H9 (cell line): ENCODE results near the gene MAGI3. TPM values are rescaled to one million over a fixed set of nuclear protein-coding genes. Genes with fewer than 3 reads are reported as not detected.

Experiments used
- DNase-seq: peaks from one replicate; pipeline ENCODE4 v3.0.0-alpha.2; 2017
- H2AFZ ChIP-seq: one replicate; pipeline ENCODE4 v1.6.1; 2013; ENCODE audit warnings: mild to moderate bottlenecking, low read length, control low read depth, moderate library complexity
- H2AK5ac ChIP-seq: 2 replicates; pipeline ENCODE4 v1.6.1; 2013; ENCODE audit warnings: low read length, control low read depth, mixed read lengths; ENCODE audit not compliant: insufficient read length
- H2BK120ac ChIP-seq: one replicate; pipeline ENCODE4 v1.6.1; 2013; ENCODE audit warnings: low read depth, mild to moderate bottlenecking, low read length, control low read depth, inconsistent platforms; ENCODE audit not compliant: poor library complexity, severe bottlenecking
- H2BK12ac ChIP-seq: 2 replicates; pipeline ENCODE4 v1.6.1; 2013; ENCODE audit warnings: low read length, control low read depth, mixed read lengths, low read depth; ENCODE audit not compliant: insufficient read length
- H2BK15ac ChIP-seq: 2 replicates; pipeline ENCODE4 v1.6.1; 2013; ENCODE audit warnings: low read depth, low read length, control low read depth
- H2BK20ac ChIP-seq: one replicate; pipeline ENCODE4 v1.6.1; 2013; ENCODE audit warnings: low read depth, mild to moderate bottlenecking, low read length, control low read depth, inconsistent platforms; ENCODE audit not compliant: poor library complexity, severe bottlenecking
- H2BK5ac ChIP-seq: 2 replicates; pipeline ENCODE4 v1.6.1; 2013; ENCODE audit warnings: low read length, control low read depth, mixed read lengths; ENCODE audit not compliant: insufficient read length
- H3K14ac ChIP-seq: 2 replicates; pipeline ENCODE4 v1.6.1; 2013; ENCODE audit warnings: low read length, control low read depth; ENCODE audit not compliant: insufficient read depth
- H3K18ac ChIP-seq: 2 replicates; pipeline ENCODE4 v1.6.1; 2013; ENCODE audit warnings: low read depth, mild to moderate bottlenecking, mixed read lengths, low read length, control low read depth; ENCODE audit not compliant: insufficient read length
- H3K23ac ChIP-seq: 2 replicates; pipeline ENCODE4 v1.6.1; 2013; ENCODE audit warnings: low read length, control low read depth, mixed read lengths, low read depth; ENCODE audit not compliant: insufficient read length
- H3K23me2 ChIP-seq: 2 replicates; pipeline ENCODE4 v1.6.1; 2013; ENCODE audit warnings: low read depth, mild to moderate bottlenecking, mixed read lengths, low read length, control low read depth; ENCODE audit not compliant: insufficient read length, poor library complexity, severe bottlenecking
- H3K27ac ChIP-seq: 2 replicates; pipeline ENCODE4 v1.5.1; 2013; ENCODE audit warnings: low read length, control low read depth, mixed read lengths, low read depth; ENCODE audit not compliant: insufficient read length
- H3K27me3 ChIP-seq: 2 replicates; pipeline ENCODE4 v1.6.1; 2013; ENCODE audit warnings: low read length, control low read depth, inconsistent platforms; ENCODE audit not compliant: insufficient read depth
- H3K4ac ChIP-seq: 2 replicates; pipeline ENCODE4 v1.6.1; 2013; ENCODE audit warnings: low read depth, mild to moderate bottlenecking, control low read depth, inconsistent platforms, low read length, moderate library complexity
- H3K4me1 ChIP-seq: 2 replicates; pipeline ENCODE4 v1.6.1; 2013; ENCODE audit warnings: low read length, control low read depth, inconsistent platforms; ENCODE audit not compliant: insufficient read depth
- H3K4me2 ChIP-seq: 2 replicates; pipeline ENCODE4 v1.6.1; 2013; ENCODE audit warnings: low read length, control low read depth, mixed read lengths; ENCODE audit not compliant: insufficient read length, insufficient read depth
- H3K56ac ChIP-seq: 2 replicates; pipeline ENCODE4 v1.6.1; 2013; ENCODE audit warnings: low read depth, mild to moderate bottlenecking, mixed read lengths, low read length, control low read depth; ENCODE audit not compliant: insufficient read length
- H3K79me1 ChIP-seq: 2 replicates; pipeline ENCODE4 v1.6.1; 2013; ENCODE audit warnings: low read depth, mild to moderate bottlenecking, moderate library complexity, low read length, control low read depth, inconsistent platforms; ENCODE audit not compliant: insufficient read depth, poor library complexity, severe bottlenecking
- H3K79me2 ChIP-seq: 2 replicates; pipeline ENCODE4 v1.6.1; 2013; ENCODE audit warnings: low read length, control low read depth, inconsistent platforms; ENCODE audit not compliant: insufficient read depth
- H3K9ac ChIP-seq: 2 replicates; pipeline ENCODE4 v1.6.1; 2013; ENCODE audit warnings: low read length, control low read depth, mixed read lengths; ENCODE audit not compliant: insufficient read length; ENCODE audit errors: extremely low read depth
- H3K9me3 ChIP-seq: one replicate; pipeline ENCODE4 v1.6.1; 2013; ENCODE audit warnings: low read depth, low read length, inconsistent platforms; ENCODE audit not compliant: control insufficient read depth
- H3T11ph ChIP-seq: one replicate; pipeline ENCODE4 v1.6.1; 2013; ENCODE audit warnings: mild to moderate bottlenecking, low read length, control low read depth, inconsistent platforms
- H4K20me1 ChIP-seq: one replicate; pipeline ENCODE4 v1.6.1; 2013; ENCODE audit not compliant: control insufficient read depth, insufficient read length, insufficient read depth
- H4K5ac ChIP-seq: 2 replicates; pipeline ENCODE4 v1.6.1; 2013; ENCODE audit warnings: low read depth, mild to moderate bottlenecking, mixed read lengths, low read length, control low read depth; ENCODE audit not compliant: insufficient read length
- H4K8ac ChIP-seq: replicated peaks from 2 replicates; pipeline ENCODE4 v1.6.1; 2013; ENCODE audit warnings: low read length, control low read depth, mixed read lengths, low read depth; ENCODE audit not compliant: insufficient read length
- H4K91ac ChIP-seq: 2 replicates; pipeline ENCODE4 v1.6.1; 2013; ENCODE audit warnings: low read depth, mild to moderate bottlenecking, moderate library complexity, mixed read lengths, low read length, control low read depth; ENCODE audit not compliant: insufficient read length
- H3K27ac Mint-ChIP-seq, 3 experiments: 2 replicates in 2 of 3; 3 replicates in 1 of 3; pipeline ENCODE4 v1.8.0; 2020 to 2021; ENCODE audit warnings: mixed read lengths in 3 of 3, mild to moderate bottlenecking in 1 of 3, moderate library complexity in 1 of 3
- H3K27me3 Mint-ChIP-seq: 2 replicates; pipeline ENCODE4 v1.8.0; 2021; ENCODE audit warnings: low read depth, mild to moderate bottlenecking, moderate library complexity, mixed read lengths
- H3K36me3 Mint-ChIP-seq, 3 experiments: 2 replicates in 2 of 3; 3 replicates in 1 of 3; pipeline ENCODE4 v1.8.0; 2020 to 2021; ENCODE audit warnings: low read depth in 3 of 3, mixed read lengths in 3 of 3; ENCODE audit not compliant: insufficient read depth in 1 of 3
- H3K4me1 Mint-ChIP-seq, 2 experiments: 2 replicates each; pipeline ENCODE4 v1.8.0; 2020; ENCODE audit warnings: mixed read lengths in 2 of 2
- H3K4me3 Mint-ChIP-seq, 2 experiments: 2 replicates in 1 of 2; 3 replicates in 1 of 2; pipeline ENCODE4 v1.8.0; 2020 to 2021; ENCODE audit warnings: mild to moderate bottlenecking in 2 of 2, mixed read lengths in 2 of 2, moderate library complexity in 1 of 2
- H3K9me3 Mint-ChIP-seq, 2 experiments: 2 replicates in 1 of 2; 3 replicates in 1 of 2; pipeline ENCODE4 v1.8.0; 2020; ENCODE audit warnings: mild to moderate bottlenecking in 2 of 2, mixed read lengths in 2 of 2, moderate library complexity in 1 of 2
- CTCF ChIP-seq: fragments of 200-600 bp; sonication (generic); conservative IDR thresholded peaks from 3 replicates; pipeline ENCODE4 v1.8.0; 2021; ENCODE audit warnings: antibody characterized with exemption, mild to moderate bottlenecking
- WGBS: extraction: QIAGEN DNeasy Blood & Tissue Kit; methylation state at CpG from one replicate; pipeline ENCODE4 v1.1.7; 2013; ENCODE audit warnings: missing lambda C conversion rate, low lambda C conversion rate, mixed read lengths; ENCODE audit not compliant: insufficient read length; ENCODE audit errors: extremely low coverage; 5-methylcytosine and 5-hydroxymethylcytosine counted together
- total RNA-seq: library from RNA; stranded (reverse); gene quantifications from 2 replicates; pipeline ENCODE4 v1.2.1, GENCODE V29; 2021

The MAGI3 gene
- total RNA-seq, 1 experiment from 2014 or later = 8.2 TPM

GRCh38 chr1:113429461-113430153 lies 39.3 kb downstream of the MAGI3 start:
- H3K36me3 Mint-ChIP-seq = no peaks in the 10 kb centered on the region
- no peak overlapping the region for H4K91ac ChIP-seq
- H3K4me1 ChIP-seq = no peaks in the 10 kb centered on the region
- H3K9ac ChIP-seq = no peak overlapping the region
- TF ChIP-seq CTCF = no peak
- no peak overlapping the region for H3K14ac ChIP-seq
- no peak overlapping the region for H3K18ac ChIP-seq
- H2AK5ac ChIP-seq = no peak overlapping the region
- no peak overlapping the region for H2BK5ac ChIP-seq
- no peak overlapping the region for H2BK12ac ChIP-seq
- H3K9me3 ChIP-seq = no peaks in the 10 kb centered on the region
- H3K23ac ChIP-seq = no peak overlapping the region
- no peak overlapping the region for H4K8ac ChIP-seq
- DNase-seq = no peak
- no CpG with 5 or more reads among the region's 3 CpGs for WGBS
- no peak overlapping the region for H2BK20ac ChIP-seq
- H3K27ac ChIP-seq = no peak overlapping the region
- H3K4ac ChIP-seq = no peak overlapping the region
- no peaks in the 10 kb centered on the region for H3K27me3 ChIP-seq
- no peak overlapping the region for H3T11ph ChIP-seq
- H3K23me2 ChIP-seq = no peaks in the 10 kb centered on the region
- no peak overlapping the region for H3K4me3 Mint-ChIP-seq
- no peaks in the 10 kb centered on the region for H3K79me2 ChIP-seq
- no peak overlapping the region for H3K56ac ChIP-seq
- H3K27ac Mint-ChIP-seq = no peak overlapping the region
- no peaks in the 10 kb centered on the region; a peak in 1 of 4 replicates for H3K4me1 Mint-ChIP-seq
- no peak overlapping the region for H2AFZ ChIP-seq
- H3K4me2 ChIP-seq = no peak overlapping the region
- H2BK15ac ChIP-seq = no peak overlapping the region
- H4K5ac ChIP-seq = no peak overlapping the region
- H3K79me1 ChIP-seq = no peaks in the 10 kb centered on the region
- H2BK120ac ChIP-seq = no peak overlapping the region
- H4K20me1 ChIP-seq = no peaks in the 10 kb centered on the region
- H3K27me3 Mint-ChIP-seq = no peaks in the 10 kb centered on the region
- H3K9me3 Mint-ChIP-seq = no peaks in the 10 kb centered on the region
